ENCODE results near the gene PPP1R1B. TPM values are rescaled to one million over a fixed set of nuclear protein-coding genes. Genes with fewer than 3 reads are reported as not detected.

PPP1R1B gene
- total RNA-seq, 6 experiments from 2014 or later = not detected

- H3K27ac Mint-ChIP-seq = no peak overlapping the region
- H3K4me3 Mint-ChIP-seq = no peak overlapping the region
- no peaks in the 10 kb centered on the region for H3K9me3 Mint-ChIP-seq
- no peak for DNase-seq
- no peaks in the 10 kb centered on the region; the same call in none of the 2 replicates for H3K27me3 Mint-ChIP-seq (ENCODE audit: insufficient read depth)
- H3K36me3 Mint-ChIP-seq (ENCODE audit: low read depth) = peaks cover 16% of the 10 kb centered on the region
- no peak for TF ChIP-seq CTCF (IDR thresholded peaks at IDR 0.05)
- H3K4me1 Mint-ChIP-seq (ENCODE audit: low read depth) = peaks cover 21% of the 10 kb centered on the region
Measured at GRCh38 chr17:39684369-39685192, 57.8 kb downstream of the PPP1R1B start.

Other genes starting within 250 kb of the PPP1R1B start
- gene FBXL20, start 225.3 kb upstream of the PPP1R1B start, total RNA-seq (2021; fragmentation: NEBNext Ultra II Directional; extraction: Animal tissue kit (Norgen Biotek cat#: 25700)) = 10 to 100 TPM; 13.4 to 19.5 (median 15.7) TPM
- gene MED1, start 175.7 kb upstream of the PPP1R1B start, total RNA-seq (2021; fragmentation: NEBNext Ultra II Directional; extraction: Animal tissue kit (Norgen Biotek cat#: 25700)) = 10 to 100 TPM; 35.7 to 40.8 (median 38.5) TPM
- gene CDK12, start 165.5 kb upstream of the PPP1R1B start, total RNA-seq (2021; fragmentation: NEBNext Ultra II Directional; extraction: Animal tissue kit (Norgen Biotek cat#: 25700)) = 10 to 100 TPM; 42.2 to 48.5 (median 44.1) TPM
- gene NEUROD2, start 19.0 kb upstream of the PPP1R1B start, total RNA-seq (2021; fragmentation: NEBNext Ultra II Directional; extraction: Animal tissue kit (Norgen Biotek cat#: 25700)) = not detected
- gene STARD3, start 10.2 kb downstream of the PPP1R1B start, total RNA-seq (2021; fragmentation: NEBNext Ultra II Directional; extraction: Animal tissue kit (Norgen Biotek cat#: 25700)) = 10 to 100 TPM; 44.0 to 52.3 (median 46.3) TPM
- under 1 TPM; 0.09 to 0.51 (median 0.14) TPM for gene TCAP, start 38.4 kb downstream of the PPP1R1B start, total RNA-seq (2021; fragmentation: NEBNext Ultra II Directional; extraction: Animal tissue kit (Norgen Biotek cat#: 25700))
- under 1 TPM in 1 of 6 experiments, not detected in 5; 0.26 TPM for gene PNMT, start 41.5 kb downstream of the PPP1R1B start, total RNA-seq (2021; fragmentation: NEBNext Ultra II Directional; extraction: Animal tissue kit (Norgen Biotek cat#: 25700))
- gene PGAP3, start 61.1 kb downstream of the PPP1R1B start, total RNA-seq (2021; fragmentation: NEBNext Ultra II Directional; extraction: Animal tissue kit (Norgen Biotek cat#: 25700)) = 10 to 100 TPM in 5 of 6 experiments, 1 to 10 TPM in 1; 9.9 to 15.5 (median 12.7) TPM
- 10 to 100 TPM; 51.9 to 67.2 (median 61.0) TPM for gene ERBB2, start 73.1 kb downstream of the PPP1R1B start, total RNA-seq (2021; fragmentation: NEBNext Ultra II Directional; extraction: Animal tissue kit (Norgen Biotek cat#: 25700))
- 10 to 100 TPM; 56.9 to 70.3 (median 66.0) TPM for gene MIEN1, start 103.6 kb downstream of the PPP1R1B start, total RNA-seq (2021; fragmentation: NEBNext Ultra II Directional; extraction: Animal tissue kit (Norgen Biotek cat#: 25700))
- not detected for gene GRB7, start 111.0 kb downstream of the PPP1R1B start, total RNA-seq (2021; fragmentation: NEBNext Ultra II Directional; extraction: Animal tissue kit (Norgen Biotek cat#: 25700))
- gene IKZF3, start 237.4 kb downstream of the PPP1R1B start, total RNA-seq (2021; fragmentation: NEBNext Ultra II Directional; extraction: Animal tissue kit (Norgen Biotek cat#: 25700)) = not detected
- not detected for gene ZPBP2, start 241.2 kb downstream of the PPP1R1B start, total RNA-seq (2021; fragmentation: NEBNext Ultra II Directional; extraction: Animal tissue kit (Norgen Biotek cat#: 25700))

Data from HFFc6 (cell line).